Cerebellar cortex (tissue), 1 donor: ENCODE measurements around the gene RNF4.
"Not testable (repeated sequence)": the region's sequence is repeated elsewhere in the genome, so short reads cannot be mapped to it uniquely, and the experiment has no call there.

ENCODE experiments used
- DNase-seq: peaks from one replicate; pipeline ENCODE4 v3.0.0-alpha.2; 2015; ENCODE audit warnings: low spot score

The RNF4 gene

GRCh38 chr4:2486981-2487380 is 18.1 kb downstream of the RNF4 start:
- no peak for DNase-seq

- DNase-seq = no peak
These were observed 18.7 kb downstream of the RNF4 start for GRCh38 chr4:2487632-2488031.

GRCh38 chr4:2489081-2489805 is 20.3 kb downstream of the RNF4 start:
- DNase-seq = no peak

GRCh38 chr4:2489841-2490552 is 21.1 kb downstream of the RNF4 start:
- peak; percentile 72 for DNase-seq

- no peak for DNase-seq
These were observed 24.1 kb downstream of the RNF4 start for GRCh38 chr4:2492970-2493369.

- DNase-seq = no peak
These were observed 26.1 kb downstream of the RNF4 start for GRCh38 chr4:2494992-2495391.

GRCh38 chr4:2497324-2497723 is 28.4 kb downstream of the RNF4 start:
- DNase-seq = no peak

GRCh38 chr4:2497931-2498330 is 29.0 kb downstream of the RNF4 start:
- DNase-seq = no peak

- DNase-seq = no peak
These were observed 31.6 kb downstream of the RNF4 start for GRCh38 chr4:2500547-2500946.

GRCh38 chr4:2501034-2501594 is 32.2 kb downstream of the RNF4 start:
- no peak for DNase-seq

- DNase-seq = no peak
These were observed 34.9 kb downstream of the RNF4 start for GRCh38 chr4:2503809-2504208.

GRCh38 chr4:2507259-2507658 is 38.4 kb downstream of the RNF4 start:
- no peak for DNase-seq

GRCh38 chr4:2507855-2508254 is 38.9 kb downstream of the RNF4 start:
- DNase-seq = no peak

- no peak for DNase-seq
These were observed 41.7 kb downstream of the RNF4 start for GRCh38 chr4:2510351-2511259.

GRCh38 chr4:2511645-2512131 is 42.8 kb downstream of the RNF4 start:
- no peak for DNase-seq

- DNase-seq = no peak
These were observed 43.7 kb downstream of the RNF4 start for GRCh38 chr4:2512396-2513135.

GRCh38 chr4:2514193-2514592 is 45.3 kb downstream of the RNF4 start:
- DNase-seq = not testable (repeated sequence)

- DNase-seq = not testable (repeated sequence)
These were observed 46.0 kb downstream of the RNF4 start for GRCh38 chr4:2514944-2515343.

GRCh38 chr4:2515830-2516550 is 47.1 kb downstream of the RNF4 start:
- peak; percentile 27 for DNase-seq

- DNase-seq = no peak
These were observed 47.7 kb downstream of the RNF4 start for GRCh38 chr4:2516635-2517034.

- DNase-seq = no peak
These were observed 57.7 kb downstream of the RNF4 start for GRCh38 chr4:2526559-2526958.
